HG03571 (cell line): ENCODE measurements around the gene TTLL11.

Source experiments
- ATAC-seq: cut with Tn5 transposase; IDR thresholded peaks from one replicate; pipeline ENCODE4 v1.9.1; 2021; ENCODE audit not compliant: unreplicated experiment

TTLL11 gene

DNA sequence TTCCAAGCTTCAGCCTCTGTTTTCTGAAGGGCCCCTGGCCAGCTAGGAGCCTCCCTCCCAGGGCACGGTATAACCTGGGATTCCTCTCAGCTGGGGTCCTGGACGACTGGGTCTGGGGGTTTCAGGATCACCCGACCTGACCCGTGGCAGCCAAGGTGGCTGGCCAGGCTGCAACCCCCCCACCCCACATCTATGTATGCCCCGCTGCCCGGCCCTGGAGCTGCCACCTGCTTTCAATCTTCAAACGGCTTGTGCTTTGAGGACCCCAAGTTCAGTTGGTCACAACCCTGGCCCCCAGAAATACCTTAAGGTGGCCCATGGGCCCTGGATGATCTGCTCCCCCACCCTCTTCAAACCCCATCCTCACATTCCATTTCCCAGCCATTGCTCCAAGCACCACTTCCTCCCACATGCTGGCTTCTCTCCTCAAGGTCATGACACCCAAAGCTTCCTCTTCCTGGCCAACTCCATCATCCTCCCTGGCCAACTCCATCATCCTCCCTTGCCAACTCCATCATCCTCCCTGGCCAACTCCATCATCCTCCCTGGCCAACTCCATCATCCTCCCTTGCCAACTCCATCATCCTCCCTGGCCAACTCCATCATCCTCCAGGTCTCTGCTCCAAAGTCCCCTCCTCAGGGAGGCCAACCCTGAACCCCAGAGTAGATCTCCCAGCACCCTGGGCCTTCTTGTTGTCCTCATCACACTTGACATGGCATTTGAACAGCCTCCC lies 17.2 kb upstream of the TTLL11 start:
- ATAC-seq = no peak

DNA sequence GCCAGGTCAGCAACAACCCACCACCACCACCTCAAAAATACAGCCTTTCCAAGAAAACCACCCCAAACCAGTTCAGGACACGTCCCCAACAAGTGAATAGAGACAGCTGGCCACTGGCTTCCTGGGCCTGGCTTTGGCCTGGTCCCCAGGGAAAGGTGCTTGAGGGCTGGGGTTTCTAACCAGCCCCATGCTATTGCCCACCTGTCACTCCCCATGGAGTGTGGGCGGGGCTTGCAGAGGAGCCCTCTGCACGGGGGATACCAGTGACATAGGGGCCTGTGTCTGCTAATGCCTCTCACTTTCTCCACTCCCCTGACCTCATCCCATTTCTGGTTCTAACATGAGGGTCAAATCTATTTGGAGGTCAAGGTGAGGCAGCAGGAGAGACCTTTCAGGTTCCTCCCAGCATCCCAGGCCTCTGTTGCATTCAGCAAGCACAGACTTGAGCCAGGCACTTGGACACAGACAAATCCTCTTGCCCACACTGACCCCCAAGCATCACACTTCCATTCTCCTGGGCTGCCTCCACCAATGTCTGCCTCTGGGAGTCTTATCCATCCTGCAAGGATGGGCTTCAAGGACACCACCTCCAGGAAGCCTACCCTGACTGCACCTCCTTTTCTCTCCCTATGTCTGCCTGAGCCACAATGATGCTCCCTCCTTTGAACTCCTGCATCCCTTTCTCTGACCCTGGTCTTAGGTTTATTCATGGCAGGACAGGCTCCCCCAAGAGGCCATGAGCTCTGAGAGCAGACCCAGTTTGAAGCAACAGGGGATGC lies 16.1 kb upstream of the TTLL11 start:
- no peak for ATAC-seq

DNA sequence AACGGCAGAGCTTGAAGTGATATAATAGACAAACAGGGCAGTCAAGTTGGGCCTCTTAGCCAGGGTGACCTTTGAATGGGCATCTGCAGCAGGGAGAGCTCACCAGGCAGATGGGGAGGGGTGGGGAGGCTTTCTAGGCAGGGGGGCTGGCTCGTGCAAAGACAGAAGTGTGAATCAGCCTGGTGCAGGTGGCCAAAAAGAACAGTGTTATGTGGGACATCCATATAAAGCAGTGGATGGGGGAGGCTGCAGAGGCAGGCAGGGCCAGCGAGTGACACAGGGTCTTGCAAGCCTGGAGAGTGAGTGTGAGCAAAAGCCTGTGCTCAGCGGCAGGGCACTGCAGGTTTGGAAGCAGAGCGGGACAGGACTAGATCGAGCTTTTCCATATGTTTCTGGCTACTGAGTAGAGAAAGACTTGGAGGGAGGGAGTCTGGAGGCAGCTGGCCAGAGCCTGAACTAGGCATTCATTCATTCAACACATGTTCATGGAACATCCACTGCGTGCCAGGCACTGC lies 14.2 kb upstream of the TTLL11 start:
- no peak for ATAC-seq

DNA sequence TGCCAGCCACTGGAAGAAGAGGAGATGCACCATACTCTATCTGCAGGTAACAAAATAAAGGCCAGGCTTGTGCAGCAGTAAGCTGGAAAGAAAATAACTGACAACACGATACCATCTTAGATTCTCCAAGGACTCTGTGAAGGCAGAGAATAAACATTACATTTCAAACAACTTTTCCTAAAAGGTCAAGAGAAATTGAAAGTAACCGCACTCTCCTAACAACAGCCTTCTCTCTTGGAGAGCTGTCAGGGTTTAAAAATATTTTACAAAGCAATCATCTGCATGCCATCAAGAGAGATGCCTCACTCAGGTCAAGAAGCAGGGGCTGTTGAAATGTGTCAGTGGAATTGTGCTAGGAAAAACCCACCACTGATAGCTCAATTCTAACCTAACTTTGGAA lies 13.5 kb upstream of the TTLL11 start:
- ATAC-seq = no peak

DNA sequence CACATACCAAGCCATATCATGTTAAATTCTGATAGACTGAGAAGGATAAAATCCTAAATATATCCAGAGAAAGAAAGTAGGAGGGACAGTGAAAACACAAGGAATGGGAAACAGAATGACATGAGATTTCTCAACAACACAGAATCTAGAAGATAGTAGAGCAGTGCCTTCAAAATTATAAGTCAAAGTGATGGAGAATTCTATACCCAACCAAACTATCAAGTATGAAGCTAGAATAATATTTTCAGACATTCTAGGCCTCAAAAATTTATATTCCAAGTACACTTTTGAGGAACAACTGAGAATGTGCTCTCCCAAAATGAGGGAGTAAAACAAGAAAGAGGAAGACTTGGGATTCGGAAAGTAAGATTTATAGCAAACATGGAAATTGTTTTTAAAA lies 10.9 kb upstream of the TTLL11 start:
- no peak for ATAC-seq

DNA sequence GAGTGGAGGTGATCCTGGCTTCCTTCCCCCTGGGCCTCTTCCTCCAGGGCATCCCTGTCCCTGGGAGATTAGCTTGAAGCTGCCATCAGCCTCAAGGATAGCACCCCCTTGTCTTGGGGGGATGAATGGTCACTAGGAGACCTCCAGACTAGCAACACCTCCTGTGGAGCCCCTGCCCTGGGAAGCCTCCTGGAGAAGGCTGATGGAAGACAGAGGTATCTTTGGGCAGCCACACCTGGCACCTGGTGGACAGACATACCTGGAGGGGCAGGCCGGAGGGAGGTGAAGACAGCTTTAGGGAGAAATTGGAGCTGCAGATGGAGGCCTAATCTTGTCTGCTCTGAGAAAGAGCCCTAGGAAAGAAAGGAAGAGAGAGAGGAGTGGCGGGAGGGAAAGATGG lies 9.0 kb upstream of the TTLL11 start:
- no peak for ATAC-seq

DNA sequence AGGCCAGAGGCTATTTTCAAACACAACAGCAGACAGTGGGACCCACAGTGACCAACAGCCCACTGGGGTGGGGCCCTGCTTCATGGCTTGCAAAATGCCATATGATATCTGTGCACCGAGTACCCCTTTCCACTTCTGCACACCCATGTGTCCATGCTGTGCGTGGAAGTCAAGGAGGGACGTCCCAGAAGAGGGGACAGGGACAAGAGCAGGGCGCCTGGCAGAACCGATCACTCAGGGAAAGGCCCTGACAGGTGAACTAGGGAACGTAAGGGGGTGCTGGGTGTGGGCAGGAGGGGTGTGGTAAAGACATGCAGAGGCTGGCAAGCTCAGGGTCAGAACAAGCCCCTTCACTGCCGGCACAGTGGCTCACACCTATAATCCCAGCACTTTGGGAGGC lies 7.6 kb upstream of the TTLL11 start:
- no peak for ATAC-seq

DNA sequence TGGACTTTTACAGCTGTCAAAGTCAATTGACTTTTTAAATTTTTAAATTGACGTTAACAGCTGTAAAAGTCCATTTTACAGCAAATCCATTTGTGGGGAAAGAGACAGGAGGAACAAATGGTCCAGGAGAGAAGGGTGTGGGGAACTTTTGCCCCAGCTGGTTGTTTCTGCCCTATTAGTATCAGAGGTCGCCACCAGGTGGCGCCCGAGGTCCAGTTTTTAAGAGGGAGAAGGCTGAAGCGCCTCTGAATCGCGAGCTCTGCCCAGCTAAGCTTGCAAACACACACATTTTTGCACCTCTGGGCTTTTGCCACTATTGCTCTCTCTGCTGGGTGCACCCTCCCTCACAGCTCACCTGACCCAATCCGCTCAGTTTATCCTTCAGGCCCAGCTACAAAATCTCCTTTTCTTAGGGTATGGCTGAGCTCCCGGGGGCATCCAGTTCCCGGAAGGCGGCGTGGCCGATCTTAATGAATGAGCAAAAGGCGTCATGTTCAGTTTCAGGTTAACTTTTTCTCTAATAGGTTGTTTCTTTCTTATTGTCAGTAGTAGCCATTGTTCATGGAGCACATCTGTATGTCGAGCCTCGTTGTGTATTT lies 6.3 kb upstream of the TTLL11 start:
- ATAC-seq = no peak

DNA sequence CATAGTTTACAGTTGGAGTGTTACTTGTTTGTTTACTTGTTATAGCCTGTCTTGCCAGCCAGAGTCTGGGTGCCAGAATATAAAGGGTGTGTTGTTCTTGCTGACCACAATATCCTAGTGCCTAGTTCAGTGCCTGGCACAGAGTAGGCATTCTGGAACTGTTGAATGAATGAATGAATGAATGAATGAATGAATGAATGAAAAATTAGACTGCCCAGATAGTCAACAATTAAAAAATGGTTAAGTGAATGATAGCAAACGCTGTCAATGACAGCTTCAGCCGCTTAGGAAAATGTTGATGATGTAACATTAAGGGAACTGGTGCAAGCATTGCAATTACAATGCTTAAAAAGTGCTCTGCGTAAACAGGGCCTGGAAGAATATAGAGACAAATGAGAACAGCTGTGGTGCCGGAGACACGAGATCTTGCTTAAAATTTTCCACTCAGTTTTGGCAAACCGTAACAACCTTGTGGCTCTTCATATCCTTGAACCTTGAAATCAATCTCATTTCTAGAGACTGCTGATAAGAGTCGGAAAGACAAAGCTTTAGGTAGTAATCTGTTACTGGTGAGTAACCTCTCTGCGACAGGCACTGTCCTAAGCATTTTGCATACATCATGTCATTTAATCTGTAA lies 4.7 kb upstream of the TTLL11 start:
- no peak for ATAC-seq

DNA sequence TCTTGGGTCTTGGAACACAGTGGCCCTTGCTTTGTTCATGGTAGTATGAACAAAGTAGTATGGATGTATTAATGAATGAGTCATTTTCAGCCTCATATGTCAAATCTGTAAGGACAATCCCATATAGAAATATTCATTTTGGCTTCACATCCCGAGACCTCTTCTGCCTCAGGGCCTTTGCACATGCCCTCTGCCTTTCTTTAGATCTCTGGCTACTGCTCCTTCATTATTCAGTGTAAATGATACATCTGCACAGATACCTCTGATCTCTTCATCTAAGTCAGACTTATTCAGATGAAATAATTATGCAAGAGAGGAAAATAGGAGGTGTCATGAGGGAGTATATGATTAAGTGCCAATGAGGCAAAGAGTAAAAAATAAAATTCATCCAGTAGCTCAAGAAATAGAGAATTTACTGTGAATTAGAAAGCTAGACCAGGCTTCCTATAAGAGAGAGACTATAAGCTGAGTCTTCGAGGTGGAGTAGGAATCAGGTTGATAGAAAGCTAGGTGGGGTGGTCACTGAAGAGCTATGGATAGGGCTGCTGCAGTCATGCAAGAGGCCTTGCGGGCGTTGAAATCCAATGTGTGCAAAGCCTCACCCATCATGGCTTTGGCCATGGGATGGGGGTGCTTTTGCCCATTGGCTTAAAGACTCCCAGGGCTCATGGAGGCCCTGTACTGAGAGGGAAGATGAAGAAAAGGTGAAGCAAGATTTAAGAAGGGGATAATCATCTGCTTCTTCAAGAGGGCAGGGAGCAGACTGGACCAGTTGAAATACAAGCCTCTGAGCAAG lies 3.7 kb upstream of the TTLL11 start:
- ATAC-seq = no peak

DNA sequence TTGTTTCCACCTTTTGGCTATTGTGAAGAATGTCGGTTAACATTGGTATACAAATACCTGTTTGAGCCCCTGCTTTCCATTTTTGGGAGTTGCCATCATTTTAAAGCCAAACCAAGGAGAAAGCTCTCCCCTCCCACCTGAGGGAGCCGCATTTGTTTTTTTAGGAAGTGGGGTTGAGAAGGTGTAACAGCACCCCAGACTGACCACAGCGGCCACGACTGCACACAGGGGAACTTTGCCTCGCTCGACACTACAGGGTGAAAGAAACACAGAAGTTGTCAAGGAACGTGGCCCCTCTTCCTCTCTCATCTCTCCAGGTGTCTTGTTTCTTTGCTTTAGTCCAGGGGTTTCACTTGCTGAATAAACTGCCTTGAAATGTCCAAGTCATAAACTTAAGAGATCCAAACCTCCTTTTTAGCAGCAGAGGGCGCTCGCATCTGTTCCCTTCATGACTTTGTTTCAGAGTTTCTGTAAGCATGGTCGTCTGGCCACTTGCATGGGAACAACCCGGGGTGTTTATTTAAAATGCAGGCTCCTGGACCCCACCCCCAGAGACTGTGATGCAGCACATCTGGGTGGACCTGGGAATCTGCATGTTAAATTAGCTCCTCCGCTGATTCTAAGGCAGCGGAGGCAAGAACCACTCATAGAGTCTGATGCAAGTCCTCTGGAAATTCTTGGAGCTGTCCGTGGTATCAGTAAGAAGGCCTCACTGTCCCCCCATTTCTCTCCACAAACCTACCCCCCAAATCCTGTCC lies 2.1 kb upstream of the TTLL11 start:
- ATAC-seq = no peak

DNA sequence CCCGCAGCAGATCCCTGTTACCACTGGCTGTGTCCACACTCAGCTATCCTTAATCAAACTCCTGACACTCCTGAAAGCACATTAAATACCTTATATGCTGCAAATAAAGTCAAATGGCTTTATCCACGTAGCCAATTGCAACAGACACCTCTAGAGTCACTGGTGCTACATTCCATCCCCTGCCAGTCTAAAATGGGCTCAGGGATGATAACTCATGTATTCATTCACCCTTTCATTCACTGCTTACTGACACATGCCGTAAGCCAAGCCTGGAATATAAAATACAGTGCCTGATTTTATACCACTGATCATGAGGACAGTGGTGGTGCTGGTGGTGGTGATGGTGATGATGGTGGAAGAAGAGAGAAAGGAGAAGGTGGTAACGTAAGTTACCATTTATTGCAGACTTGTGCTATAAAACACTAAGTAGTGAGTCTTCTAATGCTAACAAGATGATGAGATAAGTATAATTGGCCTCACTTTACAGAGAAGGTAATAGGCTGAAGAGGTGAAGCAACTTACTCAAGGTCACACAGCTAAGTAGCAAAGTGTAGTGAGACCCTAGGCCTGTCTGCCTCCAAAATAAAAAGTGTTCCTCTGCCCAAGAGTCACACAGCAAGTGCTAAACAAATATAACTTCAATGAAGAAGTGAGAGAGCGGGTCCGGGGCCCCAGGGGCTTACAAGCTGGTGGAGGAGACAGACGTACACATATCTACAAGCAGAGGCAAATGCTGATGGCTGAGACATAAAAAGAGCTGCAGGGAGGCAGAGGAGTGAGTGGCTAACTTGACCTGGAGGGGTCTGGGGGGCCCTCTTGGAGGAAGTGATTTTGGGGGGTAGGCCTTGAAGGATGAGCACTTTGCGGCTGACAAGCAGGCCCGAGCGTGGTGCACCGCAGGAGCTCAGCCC lies 1.2 kb downstream of the TTLL11 start:
- no peak for ATAC-seq

DNA sequence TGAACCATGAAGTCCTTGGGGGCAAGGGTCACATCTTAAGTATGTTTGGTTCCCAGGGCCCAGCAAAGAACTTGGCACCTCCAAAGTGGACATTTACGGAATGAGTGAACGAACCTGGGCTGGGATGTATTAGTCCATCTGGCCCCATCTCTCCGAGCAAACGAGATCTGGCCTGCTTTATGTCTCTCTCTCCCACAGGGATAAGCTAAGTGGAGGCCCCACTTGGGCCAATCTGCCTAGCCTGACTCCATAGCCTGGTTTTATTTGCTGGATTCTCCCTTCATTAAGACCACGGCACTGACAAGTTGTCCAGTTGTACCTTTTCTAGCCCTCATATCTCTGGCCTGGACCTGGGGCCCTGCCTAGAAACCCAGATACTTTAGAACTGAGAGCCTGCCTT lies 2.1 kb downstream of the TTLL11 start:
- ATAC-seq = no peak

DNA sequence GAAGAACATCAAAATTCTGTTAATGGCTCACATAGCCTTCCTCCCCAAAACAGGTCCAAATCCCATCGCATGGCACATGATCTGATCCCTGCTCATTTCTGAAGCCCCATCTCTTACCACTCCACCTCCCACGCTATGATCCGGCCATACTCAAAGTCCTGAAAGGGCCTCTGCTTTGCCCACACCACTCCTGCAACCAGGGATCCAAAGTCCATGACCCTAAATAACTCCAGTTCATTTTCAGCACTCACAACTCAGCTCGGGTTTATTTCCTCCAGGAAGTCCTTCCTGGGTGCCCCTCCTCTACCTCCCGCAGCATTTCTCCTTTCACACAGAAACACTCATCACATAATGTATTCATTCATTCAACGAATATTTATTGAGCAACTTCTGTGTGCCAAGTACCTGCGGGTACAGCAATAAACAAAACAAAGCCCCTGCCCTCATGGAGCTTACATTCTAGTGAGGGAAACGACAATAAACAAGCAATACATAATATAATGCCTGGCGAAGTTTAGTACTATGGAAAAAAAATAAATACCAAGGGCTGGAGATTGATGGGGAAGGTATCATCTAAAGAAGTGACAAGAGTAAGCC lies 2.7 kb downstream of the TTLL11 start:
- no peak for ATAC-seq

DNA sequence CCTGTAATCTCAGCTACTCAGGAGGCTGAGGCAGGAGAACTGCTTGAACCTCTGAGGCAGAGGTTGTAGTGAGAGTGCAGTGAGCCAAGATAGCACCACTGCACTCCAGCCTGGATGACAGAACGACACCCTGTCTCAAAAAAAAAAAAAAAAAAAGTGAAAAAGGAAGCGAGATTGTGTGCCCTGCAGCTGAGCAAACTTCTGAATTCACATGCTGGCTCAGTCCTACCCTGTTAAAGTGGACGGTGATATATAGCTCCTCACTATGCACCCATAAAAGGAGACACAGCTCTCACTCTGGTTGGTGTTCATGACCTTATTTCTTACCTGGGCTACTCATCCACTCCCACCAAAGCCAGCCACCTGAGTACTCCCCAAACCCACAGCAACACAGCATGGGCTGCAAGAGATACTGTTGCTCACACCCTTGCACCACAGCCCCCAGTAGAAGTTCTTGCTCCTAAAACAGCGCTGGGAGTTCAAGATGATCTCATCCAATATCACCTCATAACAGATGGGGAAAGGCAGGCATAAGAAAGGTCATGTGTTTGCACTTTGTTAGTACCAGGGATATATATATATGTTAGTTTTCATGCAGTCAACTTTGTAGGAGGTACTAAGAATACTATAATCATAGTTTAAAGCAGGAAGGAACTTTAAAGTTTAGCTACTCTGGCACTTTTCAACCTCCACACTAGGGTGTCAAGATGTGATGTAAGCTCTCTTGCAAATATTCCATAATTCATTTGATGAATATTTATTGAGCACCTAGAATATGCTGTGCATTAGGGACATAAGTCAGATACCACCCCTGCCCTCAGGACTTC lies 4.0 kb downstream of the TTLL11 start:
- ATAC-seq = no peak

DNA sequence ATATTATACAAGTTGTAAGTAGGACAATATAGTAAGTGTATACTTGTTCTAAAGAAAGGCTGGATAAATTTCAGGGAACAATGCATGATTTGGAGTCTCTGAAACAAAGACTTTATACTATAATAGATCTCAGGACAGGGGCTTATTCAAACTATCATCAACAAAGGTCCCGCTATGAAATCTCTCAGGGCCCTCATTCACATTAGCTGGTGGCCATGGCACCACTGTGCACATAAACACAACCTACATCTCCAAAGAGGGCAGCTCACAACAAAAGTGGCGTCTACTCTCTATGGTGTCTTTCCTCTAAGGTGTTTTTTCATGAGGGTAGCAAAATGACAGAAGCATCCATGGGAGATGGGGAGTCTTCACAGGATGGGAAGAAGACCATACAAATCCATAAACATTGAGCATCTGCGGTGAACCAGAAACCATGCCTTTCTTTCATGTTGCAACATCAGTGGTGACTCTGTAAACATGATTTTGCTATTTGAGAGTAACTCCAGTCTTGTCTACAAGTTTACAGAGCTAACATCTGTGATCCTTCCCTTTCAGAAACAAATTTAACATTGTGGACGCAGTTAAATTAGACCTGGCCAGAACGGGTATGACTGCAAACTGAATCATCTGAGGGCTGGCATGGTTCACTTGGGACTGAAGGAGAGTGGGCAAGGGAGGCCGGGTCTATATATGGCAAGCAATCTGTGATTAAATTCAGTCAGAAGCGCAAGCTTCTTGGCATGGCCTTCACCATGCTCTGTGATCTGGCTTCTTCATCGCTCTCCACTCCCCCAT lies 5.5 kb downstream of the TTLL11 start:
- ATAC-seq = no peak

DNA sequence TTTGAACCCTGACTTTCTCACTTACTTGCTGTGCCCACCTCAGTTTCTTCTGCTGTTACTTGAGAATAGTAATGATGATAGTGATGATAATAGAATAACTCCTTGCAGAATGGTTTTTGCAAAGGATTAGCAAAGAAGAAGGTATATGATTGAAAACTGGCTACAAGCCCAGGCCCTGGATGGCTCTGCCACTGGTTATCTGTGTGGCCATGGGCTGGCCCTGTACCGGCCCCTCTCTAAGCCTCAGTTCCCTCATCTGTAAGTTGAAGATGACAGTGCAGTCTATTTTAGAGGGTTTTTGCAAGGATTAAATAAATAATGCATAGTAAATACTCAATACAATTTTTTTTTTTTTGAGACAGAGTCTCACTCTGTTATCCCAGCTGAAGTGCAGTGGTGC lies 6.2 kb downstream of the TTLL11 start:
- ATAC-seq = no peak
